ENCODE results near the gene CALR3. TPM values are rescaled to one million over a fixed set of nuclear protein-coding genes. Genes with fewer than 3 reads are reported as not detected.
"Not testable (repeated sequence)": the region's sequence is repeated elsewhere in the genome, so short reads cannot be mapped to it uniquely, and the experiment has no call there.

Gene CALR3, protein sequence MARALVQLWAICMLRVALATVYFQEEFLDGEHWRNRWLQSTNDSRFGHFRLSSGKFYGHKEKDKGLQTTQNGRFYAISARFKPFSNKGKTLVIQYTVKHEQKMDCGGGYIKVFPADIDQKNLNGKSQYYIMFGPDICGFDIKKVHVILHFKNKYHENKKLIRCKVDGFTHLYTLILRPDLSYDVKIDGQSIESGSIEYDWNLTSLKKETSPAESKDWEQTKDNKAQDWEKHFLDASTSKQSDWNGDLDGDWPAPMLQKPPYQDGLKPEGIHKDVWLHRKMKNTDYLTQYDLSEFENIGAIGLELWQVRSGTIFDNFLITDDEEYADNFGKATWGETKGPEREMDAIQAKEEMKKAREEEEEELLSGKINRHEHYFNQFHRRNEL
- 0.13 TPM in 1 of 2 replicates, not detected in the other for total RNA-seq (2014; rRNA removed)
- polyA plus RNA-seq (2012): not detected

DNA sequence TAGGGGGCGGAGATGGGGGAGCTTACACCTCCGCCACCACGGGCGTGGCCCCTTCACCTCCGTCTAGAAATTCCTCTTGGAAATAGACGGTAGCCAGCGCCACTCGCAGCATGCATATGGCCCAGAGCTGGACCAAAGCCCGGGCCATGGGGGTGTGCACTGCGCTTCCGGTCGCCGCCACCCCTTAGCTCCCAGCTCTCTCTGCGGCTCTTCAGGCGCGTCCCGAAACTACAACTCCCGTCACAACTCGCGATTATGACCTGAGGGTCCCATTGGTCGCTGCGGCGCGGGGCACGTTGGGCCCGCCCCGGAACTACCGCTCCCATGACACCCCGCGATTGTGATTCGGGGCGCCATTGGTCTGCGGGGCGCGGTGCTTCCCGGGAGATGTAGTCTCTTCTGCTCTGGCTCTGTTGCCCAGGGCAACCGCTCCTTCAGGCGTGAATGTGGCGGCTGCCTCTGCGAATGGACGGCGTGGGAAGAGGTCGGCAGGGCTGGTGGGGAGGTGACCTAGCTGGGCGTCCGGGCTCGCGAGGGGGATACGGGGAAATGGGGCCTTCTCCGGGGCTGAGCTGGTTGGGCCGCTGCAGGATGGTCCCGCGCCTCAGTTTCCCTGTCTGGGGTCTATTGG, at the start of gene CALR3, which contains the start of gene C19orf44:
Gene CALR3 (minus strand): TSS at position 186 of the 631 bp plus-strand sequence. CDS start 38 bp downstream, at position 148.
Gene C19orf44 (plus strand): TSS at position 413 of the 631 bp plus-strand sequence. CDS start 4,399 bp downstream, outside the sequence.
- DNase-seq (ENCODE audit: low read depth): peak; percentile 99

DNA sequence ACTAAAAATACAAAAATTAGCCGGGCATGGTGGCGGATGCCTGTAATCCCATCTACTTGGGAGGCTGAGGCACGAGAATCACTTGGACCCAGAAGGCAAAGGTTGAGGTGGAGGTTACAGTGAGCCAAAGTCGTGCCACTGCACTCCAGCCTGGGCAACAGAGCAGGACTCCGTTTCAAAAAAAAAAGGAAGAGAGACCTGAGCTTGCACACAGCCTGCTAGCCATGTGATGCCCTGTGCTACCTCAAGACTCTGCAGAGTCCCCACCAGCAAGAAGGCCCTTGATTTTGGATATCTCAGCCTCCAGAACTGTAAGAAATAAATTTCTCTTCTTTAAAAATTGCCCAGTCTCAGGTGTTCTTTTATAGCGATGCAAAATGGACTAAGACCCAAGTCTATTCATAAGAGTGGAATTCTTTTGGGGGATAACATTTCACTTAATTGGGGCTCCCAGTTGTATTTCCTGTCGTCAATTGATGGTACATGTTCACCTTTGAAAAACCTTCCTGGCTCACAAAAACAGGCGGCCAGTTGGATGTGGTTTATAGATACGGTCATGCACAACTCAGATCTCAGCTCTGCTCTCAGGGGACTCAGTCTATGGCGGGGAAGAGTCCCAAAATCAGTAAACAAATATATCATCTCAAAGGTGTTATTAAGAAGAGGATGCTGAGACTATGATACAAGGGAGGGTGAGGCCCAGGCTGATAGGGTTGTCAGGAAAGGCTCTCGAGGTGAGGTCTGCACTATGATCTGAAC, 48.7 kb upstream of the CALR3 start:
- DNase-seq (ENCODE audit: low read depth): no peak

DNA sequence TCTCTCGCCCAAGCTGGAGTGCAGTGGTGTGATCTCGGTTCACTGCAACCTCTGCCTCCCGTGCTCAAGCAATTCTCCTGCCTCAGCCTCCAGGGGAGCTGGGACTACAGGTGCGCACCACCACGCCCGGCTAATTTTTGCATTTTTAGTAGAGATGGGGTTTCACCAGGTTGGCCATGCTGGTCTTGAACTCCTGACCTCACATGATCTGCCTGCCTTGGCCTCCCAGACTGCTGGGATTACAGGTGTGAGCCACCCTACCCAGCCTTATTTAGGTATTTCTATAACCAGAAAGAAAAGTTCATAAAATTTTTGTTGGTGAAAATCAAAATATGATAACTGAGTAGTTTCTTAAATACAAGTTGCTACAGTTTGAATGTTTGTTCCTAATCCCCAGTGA, 47.8 kb upstream of the CALR3 start:
- DNase-seq (ENCODE audit: low read depth): not testable (repeated sequence)

DNA sequence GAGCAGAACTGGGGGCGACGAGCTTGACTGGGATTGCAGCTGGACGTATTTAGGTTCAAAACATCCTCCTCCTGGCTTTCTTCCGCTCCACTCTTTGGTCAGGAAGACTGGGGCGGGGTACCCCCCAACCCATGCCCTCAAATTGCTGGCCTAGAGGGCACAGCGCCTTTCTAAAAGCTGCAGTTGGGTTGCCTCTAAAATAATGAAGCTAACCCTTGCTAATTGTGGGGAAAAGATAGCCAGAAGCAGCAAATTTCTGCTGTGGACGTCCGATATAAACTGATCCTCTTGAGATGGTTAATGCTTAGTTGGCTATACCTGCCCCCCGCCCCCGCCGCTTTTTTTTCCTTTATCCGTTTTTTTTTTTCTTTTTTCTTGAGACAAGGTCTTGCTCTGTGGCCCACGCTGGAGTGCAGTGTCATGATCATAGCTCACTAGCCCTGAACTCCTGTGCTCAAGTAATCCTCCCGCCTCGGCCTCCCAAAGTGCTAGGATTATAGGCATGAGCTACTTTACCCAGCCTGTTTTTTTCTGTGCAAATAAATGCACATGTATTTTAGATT, 47.0 kb upstream of the CALR3 start:
- DNase-seq (ENCODE audit: low read depth): peak; percentile 8

DNA sequence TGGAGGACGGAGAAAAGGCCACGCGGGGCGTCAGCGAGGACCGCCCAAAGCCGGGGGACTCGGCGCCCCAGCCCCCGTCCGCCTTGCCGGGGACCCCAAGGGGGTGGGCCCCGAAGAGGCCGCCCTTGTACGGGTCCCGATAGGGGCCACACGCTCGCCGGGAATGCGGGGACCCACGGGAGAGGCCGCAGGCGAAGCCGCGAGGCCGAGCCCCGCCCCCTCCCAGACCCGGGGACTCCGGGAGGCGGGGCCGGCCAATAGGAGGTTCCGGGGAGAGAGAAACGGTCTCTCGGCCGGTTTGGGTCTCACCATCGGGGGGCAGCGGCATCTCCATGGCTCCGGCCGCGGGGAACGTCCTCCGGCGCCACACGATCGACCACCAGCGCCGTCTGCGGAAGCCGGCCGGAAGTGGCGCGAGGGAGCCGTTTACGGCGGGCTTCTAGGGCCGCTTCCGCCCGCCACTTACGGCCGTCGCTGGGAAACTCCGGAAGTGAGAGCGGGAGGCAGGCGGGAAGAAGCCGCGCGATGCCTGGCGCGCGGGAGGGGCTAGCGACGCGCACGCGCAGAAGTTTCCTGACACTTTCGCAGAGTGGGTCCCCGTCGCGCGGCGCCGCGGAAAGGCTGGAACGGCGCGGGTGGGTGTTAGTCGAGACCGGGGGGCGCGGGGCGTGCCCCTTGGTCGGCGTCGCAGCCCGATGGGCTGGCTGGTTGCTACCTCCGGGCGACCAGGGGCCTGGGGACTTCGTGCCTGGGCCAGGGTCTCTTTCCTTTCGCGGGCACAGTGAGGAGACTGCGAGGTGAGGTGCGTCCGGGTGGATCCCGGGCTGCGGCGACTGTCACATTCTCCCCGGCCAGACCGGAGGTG, 46.3 kb upstream of the CALR3 start, which contains the start of gene CHERP:
Gene CHERP (minus strand): TSS at position 393 of the 865 bp plus-strand sequence. CDS start 59 bp downstream, at position 334.
- peak; percentile 89 for DNase-seq (ENCODE audit: low read depth)

DNA sequence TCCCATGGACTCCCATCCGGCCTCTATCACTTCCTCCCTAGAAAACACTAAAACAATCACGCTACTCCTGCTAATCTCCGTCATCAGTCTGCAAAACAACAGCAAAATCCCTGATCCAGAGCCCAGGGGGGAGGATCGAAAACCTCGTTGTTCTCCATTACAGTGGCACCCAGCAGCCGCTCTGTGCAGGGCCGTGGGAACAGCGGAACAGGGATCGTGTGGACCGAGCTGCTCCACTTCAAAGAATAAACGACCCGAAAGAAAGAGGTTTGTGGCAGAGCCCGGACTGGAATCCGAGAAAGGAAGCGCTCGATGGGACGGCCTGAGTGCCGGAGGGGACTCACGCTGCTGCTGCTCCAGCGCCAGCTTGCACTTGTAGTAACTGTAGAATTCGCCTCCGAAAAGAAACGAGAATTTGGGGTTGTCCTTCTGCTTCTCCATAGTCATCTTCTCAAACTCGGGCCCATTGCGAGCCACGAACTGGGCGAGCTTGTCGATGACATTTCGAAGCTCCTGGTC, 45.6 kb upstream of the CALR3 start:
- peak; percentile 17 for DNase-seq (ENCODE audit: low read depth)

DNA sequence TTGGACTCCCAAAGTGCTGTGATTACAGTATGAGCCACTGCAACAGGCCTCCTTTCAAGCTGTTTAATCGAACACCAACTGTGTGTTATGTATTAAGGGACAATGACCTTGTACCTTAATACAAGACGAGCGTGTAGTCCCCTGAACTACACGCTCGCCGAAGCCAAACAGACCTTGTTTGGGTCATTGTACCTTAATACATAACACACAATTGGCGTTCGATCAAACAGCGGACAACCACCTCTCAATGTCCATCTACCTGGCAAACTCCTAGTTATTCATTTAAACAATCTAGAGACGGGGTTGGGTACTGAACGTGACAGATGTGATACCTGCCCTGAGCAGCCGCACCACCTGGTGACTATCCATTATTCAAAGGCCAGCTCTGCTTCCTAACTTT, 45.0 kb upstream of the CALR3 start:
- no peak for DNase-seq (ENCODE audit: low read depth)

DNA sequence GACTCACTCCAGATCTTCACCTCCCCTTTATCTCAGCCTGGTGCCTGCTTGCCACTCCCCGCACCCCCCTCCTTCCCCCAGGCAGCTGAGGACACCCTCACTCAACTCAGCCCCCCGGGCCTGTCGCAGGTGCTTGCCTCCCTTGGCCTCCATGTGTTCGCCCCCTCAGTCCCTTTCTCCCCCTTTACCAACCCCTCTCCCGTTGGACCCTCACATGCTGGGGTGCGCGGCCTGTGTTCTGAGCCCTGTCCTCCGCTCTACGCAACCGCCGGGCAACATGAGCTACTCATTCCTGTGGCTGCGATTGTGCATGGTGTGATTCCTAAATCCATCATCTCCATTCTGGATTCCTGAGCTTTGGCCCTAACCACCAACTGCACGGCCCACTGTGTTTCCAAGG, 41.1 kb upstream of the CALR3 start:
- no peak for DNase-seq (ENCODE audit: low read depth)

DNA sequence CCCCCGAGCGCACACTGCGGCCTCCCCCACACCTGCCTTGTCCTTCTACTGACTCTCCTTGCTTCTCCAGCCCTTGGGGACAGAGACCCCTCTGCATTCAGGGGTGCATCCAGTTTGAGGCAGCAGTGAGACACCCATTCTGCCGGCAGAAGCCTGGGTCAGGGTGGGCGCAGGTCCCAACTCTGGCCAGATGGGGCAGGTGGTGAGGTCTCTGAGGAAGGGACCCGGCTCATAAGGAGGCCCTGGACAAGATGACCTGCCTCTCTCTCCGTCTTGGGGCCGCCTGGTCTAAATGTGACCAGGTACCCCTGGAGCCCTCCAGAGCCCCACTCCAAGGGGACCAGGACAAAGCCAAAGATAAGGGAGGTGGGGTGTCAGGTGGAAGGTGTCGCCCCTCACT, 40.2 kb upstream of the CALR3 start:
- DNase-seq (ENCODE audit: low read depth): no peak

DNA sequence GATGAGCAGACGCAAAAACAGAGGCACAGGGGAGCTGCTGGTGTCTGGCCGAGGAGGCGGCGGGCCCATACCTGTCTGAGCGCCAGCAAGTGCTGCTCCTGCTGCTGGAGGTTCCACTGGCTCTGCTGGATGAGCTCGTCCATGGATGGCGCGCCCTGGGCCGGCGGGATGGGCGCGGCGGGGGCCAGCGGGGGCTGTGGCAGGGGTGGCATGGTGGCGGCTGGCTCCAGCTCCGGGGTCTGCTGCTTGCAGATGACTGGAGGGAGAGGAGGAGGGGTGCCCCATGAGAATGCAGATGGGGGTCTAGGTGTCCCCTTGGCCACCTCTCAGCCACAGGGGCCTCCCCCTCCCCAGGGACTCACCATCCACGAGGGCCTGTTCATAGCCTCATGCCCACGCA, 39.4 kb upstream of the CALR3 start:
- no peak for DNase-seq (ENCODE audit: low read depth)

DNA sequence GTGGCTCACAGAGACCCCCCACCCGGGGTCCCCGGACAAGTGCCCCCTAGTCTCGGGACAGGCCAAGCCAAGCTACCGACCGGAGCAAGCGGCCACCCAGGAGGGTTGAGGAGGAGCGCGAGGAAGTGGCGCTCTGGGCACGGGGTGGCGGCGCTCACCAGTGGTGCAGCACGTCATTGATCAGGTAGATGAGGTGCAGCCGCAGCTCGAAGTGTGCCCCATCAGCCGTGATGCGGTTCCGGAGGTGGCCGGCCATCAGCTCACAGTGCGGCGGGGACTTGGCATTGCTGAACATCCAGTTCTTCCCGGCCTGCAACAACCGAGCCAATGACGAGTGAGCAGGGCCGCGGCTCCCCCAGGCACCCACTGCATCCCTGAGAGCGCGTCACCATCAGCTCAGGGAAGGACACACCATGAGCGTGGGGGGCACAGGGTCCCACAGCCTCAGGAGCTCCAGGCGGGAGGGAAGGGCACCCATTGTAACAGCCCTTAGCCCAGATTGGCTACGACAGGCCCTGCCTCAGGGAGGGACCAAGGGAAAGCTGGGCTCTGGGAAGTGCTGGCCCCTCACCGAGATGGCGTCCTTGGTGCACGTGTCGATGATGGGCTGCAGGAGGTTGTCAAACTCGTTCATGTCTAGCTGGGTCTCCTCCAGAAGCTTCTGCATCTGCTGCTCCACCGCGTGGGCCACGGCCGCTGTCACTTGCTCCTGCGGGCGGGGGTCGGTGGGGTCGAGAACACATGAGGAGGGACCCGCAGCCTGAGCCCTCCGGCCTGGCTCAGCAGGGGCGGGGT, 36.7 kb upstream of the CALR3 start:
- DNase-seq (ENCODE audit: low read depth): no peak

DNA sequence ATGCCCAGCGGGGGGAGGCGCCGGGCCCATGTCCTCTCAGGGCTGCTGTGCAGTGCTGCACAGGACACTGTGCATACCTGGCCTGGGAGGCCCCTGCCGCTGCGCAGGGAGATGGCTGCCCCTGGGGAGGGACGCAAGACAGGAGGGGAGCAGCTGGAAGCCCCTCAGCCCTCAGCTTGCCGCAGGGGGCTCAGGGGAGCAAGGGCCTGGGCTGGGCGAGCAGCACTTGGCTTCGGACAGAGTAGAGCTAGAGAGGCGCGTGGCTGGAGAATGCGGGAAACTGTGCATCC, 35.4 kb upstream of the CALR3 start:
- DNase-seq (ENCODE audit: low read depth): no peak

DNA sequence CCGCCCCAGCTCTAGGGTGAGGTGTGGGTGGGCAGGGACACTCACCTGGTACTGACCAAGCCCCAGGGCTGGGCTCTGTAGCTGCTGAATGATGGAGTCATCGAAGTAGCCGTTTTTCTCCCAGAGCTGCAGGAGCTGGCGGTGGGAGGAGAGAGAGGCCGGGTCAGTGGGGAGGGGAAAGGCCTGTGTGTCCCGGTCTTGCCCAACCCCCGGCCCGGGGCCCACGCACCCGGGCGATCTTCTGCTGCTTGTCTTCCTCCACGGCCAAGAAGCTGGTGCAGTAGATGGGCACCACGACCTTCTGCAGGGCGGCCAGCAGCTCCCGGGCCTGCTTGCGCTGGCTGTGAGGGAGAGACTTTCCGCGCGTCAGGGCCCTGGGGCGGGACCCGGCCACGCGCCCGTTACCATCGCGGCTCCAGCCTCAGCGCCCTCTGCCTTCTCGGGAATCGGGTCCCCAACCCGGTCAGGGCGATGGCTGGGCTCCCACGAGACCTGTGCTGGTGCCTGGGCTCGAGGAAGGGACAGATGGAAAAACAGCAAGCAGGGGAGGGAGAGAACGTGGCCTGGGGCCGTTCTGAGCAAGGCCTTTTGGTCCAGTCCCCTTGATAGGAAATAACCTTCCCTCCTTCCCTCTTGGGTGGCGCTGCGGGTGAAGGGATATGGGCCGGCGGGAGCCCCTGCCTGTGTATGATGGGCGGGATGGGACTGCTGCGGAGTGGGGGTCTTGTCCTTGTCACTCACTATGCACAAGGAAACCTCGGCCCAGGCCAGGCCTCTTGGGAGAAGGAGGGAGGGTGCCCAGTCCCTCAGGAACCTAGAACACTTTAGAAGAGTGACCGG, 34.8 kb upstream of the CALR3 start:
- no peak for DNase-seq (ENCODE audit: low read depth)

DNA sequence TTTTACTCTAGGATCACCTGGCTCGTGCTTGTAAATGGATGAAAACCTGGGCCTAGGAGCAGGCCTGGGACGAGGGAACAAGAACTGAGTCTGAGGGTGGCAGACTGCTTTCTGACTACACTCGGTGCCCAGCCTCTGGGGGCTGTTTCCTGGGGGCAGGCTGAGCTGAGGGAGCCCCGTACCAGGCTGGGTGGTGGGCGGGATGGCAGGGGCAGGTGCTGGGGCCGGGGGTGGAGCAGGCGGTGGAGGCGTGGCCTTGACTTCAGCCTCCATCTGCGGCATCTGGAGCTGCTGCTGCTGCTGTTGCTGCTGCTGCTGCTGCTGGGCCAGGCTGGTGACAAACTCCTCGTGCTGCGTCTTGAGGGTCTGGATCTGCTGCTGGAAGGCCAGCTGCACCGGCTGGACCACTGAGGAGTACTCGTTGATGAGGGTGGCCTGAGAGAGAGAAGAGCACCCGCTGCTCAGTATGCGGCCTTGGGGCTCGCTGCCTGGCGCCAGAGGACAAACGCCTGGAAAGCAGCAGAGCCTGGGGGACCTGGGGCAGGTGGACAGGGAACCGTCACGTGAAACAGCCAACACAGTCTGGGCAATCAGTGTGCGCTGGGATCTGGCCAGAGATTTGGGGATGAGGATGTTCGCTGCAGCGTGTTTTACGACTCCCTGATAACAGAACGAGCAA, 33.6 kb upstream of the CALR3 start:
- DNase-seq (ENCODE audit: low read depth): no peak

DNA sequence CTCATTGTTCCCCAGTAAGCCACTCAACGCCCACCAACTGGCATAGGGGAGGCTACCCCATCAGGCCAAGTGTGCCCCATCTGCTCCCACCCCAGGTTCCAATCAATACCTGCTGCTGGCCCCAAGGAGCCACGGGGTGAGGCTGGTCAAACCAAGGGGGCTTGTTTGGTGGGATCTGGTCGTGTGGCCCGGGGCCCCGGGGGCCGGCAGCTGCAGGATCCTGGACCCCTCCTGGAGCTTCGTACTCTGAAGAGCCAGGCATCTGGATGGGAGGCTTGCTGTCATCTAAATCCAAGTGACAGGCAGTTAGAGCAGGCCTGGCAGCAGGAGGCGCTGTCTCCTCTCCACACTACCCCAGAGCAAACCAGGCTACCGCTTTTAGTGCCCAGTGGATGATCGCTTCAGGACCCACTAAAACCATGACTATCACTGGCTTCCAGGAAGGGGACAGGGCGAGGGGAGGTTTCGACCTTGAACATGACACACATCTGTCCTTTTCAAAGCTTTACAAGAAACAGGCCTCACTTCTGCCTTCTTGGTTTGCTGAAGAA, 32.1 kb upstream of the CALR3 start:
- DNase-seq (ENCODE audit: low read depth): no peak

DNA sequence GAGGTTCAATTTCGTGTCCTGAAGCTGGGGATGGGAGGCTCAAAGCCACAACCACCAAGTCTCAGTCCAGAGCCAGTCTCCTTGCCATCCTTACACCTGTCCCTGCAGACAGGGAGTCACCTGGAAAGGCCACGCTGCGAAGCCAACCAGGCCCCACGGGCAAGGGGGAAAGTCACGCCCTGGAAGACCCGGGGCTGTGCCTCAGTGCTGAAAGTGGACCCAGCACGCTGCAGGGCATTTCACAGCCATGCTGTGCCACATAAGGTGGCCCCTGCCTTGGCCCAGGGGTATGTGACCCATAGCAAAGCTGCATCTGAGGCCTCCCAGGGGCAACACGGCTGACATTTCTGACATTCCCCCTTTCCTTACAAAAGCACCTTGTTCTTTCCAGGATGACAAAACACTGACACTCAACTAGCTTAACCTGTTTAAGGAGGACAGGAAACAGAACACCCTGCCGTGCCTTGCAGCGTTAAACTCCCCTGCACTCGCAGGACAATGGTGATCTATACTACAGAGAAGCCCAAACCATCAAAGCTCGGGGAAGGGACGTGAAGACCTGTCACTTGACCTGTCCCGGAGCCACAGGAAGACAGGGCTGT, 31.5 kb upstream of the CALR3 start:
- no peak for DNase-seq (ENCODE audit: low read depth)

DNA sequence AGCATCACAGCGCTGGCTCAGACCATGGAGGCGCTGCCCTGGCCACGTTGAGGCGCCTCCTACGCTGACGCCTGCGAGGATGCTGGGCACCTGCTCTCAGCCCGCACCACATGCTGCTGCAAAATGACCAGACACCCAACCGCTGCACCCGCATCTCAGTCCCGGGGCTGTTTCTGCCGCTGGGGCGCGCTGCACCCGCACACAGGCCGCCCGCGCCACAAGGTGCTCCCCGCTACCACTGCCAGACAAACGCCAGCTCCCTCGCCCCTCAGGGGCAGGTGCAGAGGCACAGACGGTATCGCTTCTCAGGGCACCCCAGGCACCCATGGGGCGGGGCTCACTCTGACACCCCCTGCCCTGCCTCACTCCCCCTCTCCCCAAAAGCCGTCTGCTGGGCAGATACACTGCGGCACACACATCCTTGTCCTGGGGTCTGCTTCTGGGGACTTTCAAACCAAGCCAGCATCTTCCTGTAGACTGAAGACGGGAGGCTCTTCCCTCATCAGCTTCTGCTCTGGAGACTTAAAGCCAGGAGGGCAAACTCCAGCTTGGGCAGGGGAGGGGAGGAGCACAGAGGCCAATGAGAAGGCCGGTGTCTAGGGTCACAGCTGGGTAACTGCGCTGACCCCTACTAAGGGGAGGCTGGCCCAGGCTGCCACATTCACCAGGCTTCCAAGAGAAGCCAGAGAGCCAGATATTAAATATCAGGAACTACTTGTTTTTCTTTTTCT, 29.9 kb upstream of the CALR3 start:
- no peak for DNase-seq (ENCODE audit: low read depth)

All from LHCN-M2 (cell line).